Cardiac muscle cell (in vitro differentiated cells and primary cell): Measurements from ENCODE around the gene DENND6B. TPM values are rescaled to one million over a fixed set of nuclear protein-coding genes. Genes with fewer than 3 reads are reported as not detected.
A peak's percentile ranks its signal among the peaks of the same experiment; 100 is the strongest.

Experiments
- DNase-seq, 2 donors: peaks; one replicate each; pipeline versions ENCODE4 v3.0.0 to v3.0.0-alpha.2; 2010 to 2017; ENCODE audit warnings: low read depth in 1 of 2, low spot score in 1 of 2
- H3K27ac ChIP-seq: fragments of 200-600 bp; sonication (generic); 2 replicates; pipeline ENCODE4 v1.5.1; 2016
- H3K27me3 ChIP-seq: fragments of 200-600 bp; sonication (generic); 2 replicates; pipeline ENCODE4 v1.6.0; 2016; ENCODE audit warnings: control low read depth
- H3K36me3 ChIP-seq: fragments of 200-600 bp; sonication (generic); 2 replicates; pipeline ENCODE4 v1.5.1; 2016; ENCODE audit warnings: control low read depth
- H3K4me1 ChIP-seq: fragments of 200-600 bp; sonication (generic); 2 replicates; pipeline ENCODE4 v1.8.1; 2017; ENCODE audit warnings: low read depth, mild to moderate bottlenecking, mixed run types
- H3K4me3 ChIP-seq: fragments of 200-600 bp; sonication (generic); 2 replicates; pipeline ENCODE4 v1.5.1; 2016; ENCODE audit warnings: mild to moderate bottlenecking
- H3K9me3 ChIP-seq: fragments of 200-600 bp; sonication (generic); 2 replicates; pipeline ENCODE4 v1.5.1; 2017; ENCODE audit warnings: low read depth, mild to moderate bottlenecking, control low read depth
- CTCF ChIP-seq: IDR thresholded peaks from 2 replicates; pipeline ENCODE4 v1.5.1; 2012; ENCODE audit warnings: low read depth, mild to moderate bottlenecking, low read length
- polyA plus RNA-seq: library from polyadenylated mRNA; unstranded; fragments of >200 nt; fragmentation: Nextera tagmentation; extraction: Ambion mirVana; gene quantifications from 2 replicates; pipeline ENCODE4 v1.2.1, GENCODE V29; 2016
- total RNA-seq: library from RNA; depleted of rRNA; stranded (reverse); fragments of >200 nt; gene quantifications from 2 replicates; pipeline ENCODE4 v1.2.3, GENCODE V29; 2016

The DENND6B gene
- total and polyA plus RNA-seq, 2 experiments from 2014 or later, result 7.0 to 13.3 TPM

GRCh38 chr22:50278956-50279619, 47.7 kb downstream of the DENND6B start:
- Histone ChIP-seq H3K4me1 (peaks cover 1% of the 10 kb centered on the region), H3K4me3 (no peak overlapping the region), H3K27me3 (no peaks in the 10 kb centered on the region), H3K36me3 (peaks cover 51% of the 10 kb centered on the region), H3K27ac (no peak overlapping the region), H3K9me3 (no peaks in the 10 kb centered on the region)
- no peak for TF ChIP-seq CTCF
- DNase-seq, result no peak

GRCh38 chr22:50278461-50278860, 48.4 kb downstream of the DENND6B start:
- Histone ChIP-seq H3K4me1 (peaks cover 2% of the 10 kb centered on the region), H3K9me3 (no peaks in the 10 kb centered on the region), H3K27ac (no peak overlapping the region), H3K27me3 (no peaks in the 10 kb centered on the region), H3K36me3 (peaks cover 49% of the 10 kb centered on the region), H3K4me3 (no peak overlapping the region)
- DNase-seq, result no peak
- TF ChIP-seq CTCF, result no peak

DNA sequence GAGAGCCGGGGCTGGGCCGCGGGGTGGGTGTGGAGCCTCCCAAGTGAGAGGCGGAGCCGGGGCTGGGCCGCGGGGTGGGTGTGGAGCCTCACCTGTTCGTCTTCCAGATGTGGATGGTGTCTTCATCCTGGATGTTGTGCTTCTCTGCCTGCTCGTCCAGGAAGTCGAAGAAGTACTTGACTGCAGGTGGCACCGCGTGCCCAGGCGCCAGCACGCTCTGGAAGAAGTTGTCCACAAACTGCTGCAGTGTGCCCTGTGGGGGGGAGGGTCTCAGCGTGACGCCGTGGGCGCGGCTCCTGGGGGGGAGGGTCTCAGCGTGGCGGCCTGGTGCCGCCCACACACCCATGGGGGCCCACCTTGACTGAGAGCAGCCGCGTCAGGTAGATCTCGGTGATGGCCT, 49.1 kb downstream of the DENND6B start:
- Histone ChIP-seq H3K9me3 (no peaks in the 10 kb centered on the region), H3K4me1 (peaks cover 2% of the 10 kb centered on the region), H3K27ac (no peak overlapping the region), H3K4me3 (no peak overlapping the region), H3K36me3 (peaks cover 42% of the 10 kb centered on the region), H3K27me3 (no peaks in the 10 kb centered on the region)
- TF ChIP-seq CTCF, result no peak
- DNase-seq, result no peak

DNA sequence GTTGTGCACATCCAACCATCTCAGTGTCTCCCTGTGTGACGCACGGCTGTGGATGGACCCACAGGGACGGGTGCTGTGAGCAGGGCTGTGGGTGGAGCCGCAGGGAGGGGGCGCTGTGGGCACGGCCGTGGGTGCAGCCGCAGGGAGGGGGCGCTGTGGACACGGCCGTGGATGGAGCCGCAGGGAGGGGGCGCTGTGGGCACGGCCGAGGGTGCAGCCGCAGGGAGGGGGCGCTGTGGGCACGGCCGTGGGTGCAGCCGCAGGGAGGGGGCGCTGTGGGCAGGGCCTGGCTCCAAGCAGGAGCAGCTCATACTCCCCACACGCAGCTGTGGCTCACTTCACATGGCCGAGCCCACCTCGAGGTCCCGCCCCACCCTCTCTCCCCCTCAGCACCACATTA, 50.7 kb downstream of the DENND6B start:
- Histone ChIP-seq H3K4me1 (peaks cover 6% of the 10 kb centered on the region), H3K4me3 (no peak overlapping the region), H3K9me3 (no peaks in the 10 kb centered on the region), H3K36me3 (peaks cover 30% of the 10 kb centered on the region), H3K27ac (no peak overlapping the region), H3K27me3 (peaks cover 16% of the 10 kb centered on the region)
- DNase-seq, result peak; percentile 29 to 72
- TF ChIP-seq CTCF, result peak; percentile 44

DNA sequence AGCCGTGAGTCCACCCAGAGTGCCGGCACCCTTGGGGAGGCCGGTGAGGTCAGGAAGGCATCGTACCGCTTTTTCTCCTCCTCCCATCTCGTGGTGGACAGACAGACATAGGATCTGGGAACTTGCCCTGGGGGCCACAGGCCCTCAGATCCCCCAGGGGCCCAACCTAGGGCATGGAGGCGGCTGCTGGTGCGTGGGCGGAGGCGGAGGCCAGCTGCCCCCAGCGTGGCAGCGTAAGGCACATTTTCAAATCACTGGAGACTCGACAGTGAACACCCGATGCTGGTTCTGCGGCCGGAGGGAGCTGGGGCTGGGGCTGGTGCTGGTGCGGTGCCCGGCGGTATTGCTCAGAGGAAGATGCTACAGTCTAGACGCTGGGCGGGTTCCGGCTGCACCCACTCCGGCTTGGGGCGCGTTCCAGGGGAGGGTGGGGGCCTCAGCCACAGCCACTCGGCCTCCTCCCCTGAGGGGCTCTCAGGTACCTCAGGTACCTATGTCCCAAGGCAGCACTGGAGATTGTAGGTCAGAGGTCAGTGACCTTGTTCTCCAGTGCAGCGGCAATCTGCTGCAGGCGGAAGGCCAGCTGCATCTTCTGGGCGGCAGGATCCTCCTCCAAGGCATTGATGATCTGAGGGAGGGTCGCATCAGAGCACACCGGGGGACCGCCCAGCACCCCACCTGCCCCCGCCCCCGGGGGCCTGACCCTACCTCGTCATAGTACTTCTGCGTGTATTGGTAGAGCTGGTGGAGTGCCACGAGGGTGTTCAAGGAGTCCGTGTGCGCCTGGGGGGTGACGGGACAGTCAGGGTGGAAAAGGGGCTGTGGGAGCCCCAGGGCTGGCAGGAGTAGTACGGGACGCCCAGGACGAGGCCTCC, 51.4 kb downstream of the DENND6B start:
- no peaks in the 10 kb centered on the region for H3K9me3 ChIP-seq
- H3K27ac ChIP-seq, result no peak overlapping the region
- peaks cover 22% of the 10 kb centered on the region for H3K36me3 ChIP-seq
- DNase-seq, result no peak
- H3K27me3 ChIP-seq, result peaks cover 23% of the 10 kb centered on the region
- no peak for TF ChIP-seq CTCF
- no peak overlapping the region for H3K4me3 ChIP-seq
- peaks cover 9% of the 10 kb centered on the region for H3K4me1 ChIP-seq
